ENCODE measurements around the gene EMP3. TPM values are rescaled to one million over a fixed set of nuclear protein-coding genes. Genes with fewer than 3 reads are reported as not detected.
"Not testable (repeated sequence)": the region's sequence is repeated elsewhere in the genome, so short reads cannot be mapped to it uniquely, and the experiment has no call there.

Gene EMP3
- total RNA-seq, 1 donor from 2014 or later, result 23.1 TPM

GRCh38 chr19:48315712-48316111, 9.6 kb upstream of the EMP3 start:
- TF ChIP-seq, protein P1, sequence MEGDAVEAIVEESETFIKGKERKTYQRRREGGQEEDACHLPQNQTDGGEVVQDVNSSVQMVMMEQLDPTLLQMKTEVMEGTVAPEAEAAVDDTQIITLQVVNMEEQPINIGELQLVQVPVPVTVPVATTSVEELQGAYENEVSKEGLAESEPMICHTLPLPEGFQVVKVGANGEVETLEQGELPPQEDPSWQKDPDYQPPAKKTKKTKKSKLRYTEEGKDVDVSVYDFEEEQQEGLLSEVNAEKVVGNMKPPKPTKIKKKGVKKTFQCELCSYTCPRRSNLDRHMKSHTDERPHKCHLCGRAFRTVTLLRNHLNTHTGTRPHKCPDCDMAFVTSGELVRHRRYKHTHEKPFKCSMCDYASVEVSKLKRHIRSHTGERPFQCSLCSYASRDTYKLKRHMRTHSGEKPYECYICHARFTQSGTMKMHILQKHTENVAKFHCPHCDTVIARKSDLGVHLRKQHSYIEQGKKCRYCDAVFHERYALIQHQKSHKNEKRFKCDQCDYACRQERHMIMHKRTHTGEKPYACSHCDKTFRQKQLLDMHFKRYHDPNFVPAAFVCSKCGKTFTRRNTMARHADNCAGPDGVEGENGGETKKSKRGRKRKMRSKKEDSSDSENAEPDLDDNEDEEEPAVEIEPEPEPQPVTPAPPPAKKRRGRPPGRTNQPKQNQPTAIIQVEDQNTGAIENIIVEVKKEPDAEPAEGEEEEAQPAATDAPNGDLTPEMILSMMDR (conservative IDR thresholded peaks at IDR 0.05; ENCODE audit: low read depth, low read length), result no peak
- DNase-seq (ENCODE audit: low read depth), result no peak
- no peak overlapping the region for H3K4me3 ChIP-seq (ENCODE audit: low read depth, low read length)

- DNase-seq (ENCODE audit: low read depth), result not testable (repeated sequence)
These were observed 7.7 kb upstream of the EMP3 start for GRCh38 chr19:48317708-48317960.

GRCh38 chr19:48318286-48318987, 6.9 kb upstream of the EMP3 start:
- TF ChIP-seq, protein P1 (conservative IDR thresholded peaks at IDR 0.05; ENCODE audit: low read depth, low read length), result no peak
- H3K4me3 ChIP-seq (ENCODE audit: low read depth, low read length), result no peak overlapping the region
- no peak for DNase-seq (ENCODE audit: low read depth)

More at GRCh38 chr19:48317708-48317960, 7.7 kb upstream of the EMP3 start:
- H3K4me3 ChIP-seq (ENCODE audit: low read depth, low read length), result not testable (repeated sequence)

DNA sequence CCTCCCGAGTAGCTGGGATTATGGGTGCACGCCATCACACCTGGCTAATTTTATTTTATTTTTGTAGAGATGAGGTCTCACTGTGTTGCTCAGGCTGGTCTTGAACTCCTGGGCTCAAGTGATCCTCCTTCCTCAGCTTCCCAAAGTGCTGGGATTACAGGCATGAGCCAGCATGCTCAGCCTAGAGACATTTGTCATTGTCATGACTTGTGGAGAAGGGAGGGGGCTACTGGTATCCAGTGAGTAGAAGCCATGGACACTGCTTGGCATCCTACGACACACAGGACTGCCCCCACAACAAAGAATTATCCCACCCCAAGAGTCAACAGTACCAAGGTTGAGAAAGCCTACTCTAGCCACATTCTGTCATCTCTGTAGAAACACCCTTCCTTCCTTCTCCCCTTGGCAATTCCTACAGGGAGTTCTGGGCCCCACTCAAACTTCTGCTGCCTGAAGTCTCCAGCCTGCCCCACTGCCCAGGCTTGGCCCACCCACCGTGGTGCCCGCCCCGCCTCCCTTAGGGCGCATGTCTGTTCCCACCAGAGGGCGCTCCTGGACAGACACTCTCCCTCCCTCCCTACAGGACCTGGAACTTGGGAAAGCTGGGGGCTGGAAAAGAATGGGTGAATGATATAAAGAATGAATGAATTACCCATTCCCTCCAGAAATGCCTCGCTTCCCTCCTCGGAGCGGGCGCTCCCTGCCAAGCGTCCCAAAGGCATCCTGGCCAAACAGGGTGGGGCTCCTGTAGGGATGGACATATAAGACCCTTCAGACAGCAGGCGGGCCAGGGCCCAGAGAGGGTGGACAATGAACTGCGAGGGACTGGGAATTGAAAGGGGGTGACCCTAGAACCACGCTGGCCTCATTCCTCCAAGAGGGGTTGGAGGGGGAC, 5.5 kb upstream of the EMP3 start:
- DNase-seq (ENCODE audit: low read depth), result no peak
- H3K4me3 ChIP-seq (ENCODE audit: low read depth, low read length), result no peak overlapping the region
- TF ChIP-seq, protein P1 (conservative IDR thresholded peaks at IDR 0.05; ENCODE audit: low read depth, low read length), result peak; percentile 86

DNA sequence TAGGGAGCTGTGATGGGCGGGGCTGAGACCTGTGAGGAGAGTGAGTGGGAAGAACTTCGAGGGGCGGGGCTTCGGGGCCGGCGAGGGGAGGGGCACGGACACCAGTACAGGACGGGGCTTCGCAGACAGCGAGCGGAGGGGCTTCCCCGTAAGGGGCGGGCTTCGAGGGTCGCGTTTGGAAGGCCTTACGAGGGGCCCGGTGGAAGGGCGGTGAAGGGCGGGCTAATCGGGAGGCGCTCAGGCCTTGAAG, 4.1 kb upstream of the EMP3 start:
- H3K4me3 ChIP-seq (ENCODE audit: low read depth, low read length), result peak overlapping the region; percentile 65
- TF ChIP-seq, protein P1 (conservative IDR thresholded peaks at IDR 0.05; ENCODE audit: low read depth, low read length), result no peak
- no peak for DNase-seq (ENCODE audit: low read depth)

DNA sequence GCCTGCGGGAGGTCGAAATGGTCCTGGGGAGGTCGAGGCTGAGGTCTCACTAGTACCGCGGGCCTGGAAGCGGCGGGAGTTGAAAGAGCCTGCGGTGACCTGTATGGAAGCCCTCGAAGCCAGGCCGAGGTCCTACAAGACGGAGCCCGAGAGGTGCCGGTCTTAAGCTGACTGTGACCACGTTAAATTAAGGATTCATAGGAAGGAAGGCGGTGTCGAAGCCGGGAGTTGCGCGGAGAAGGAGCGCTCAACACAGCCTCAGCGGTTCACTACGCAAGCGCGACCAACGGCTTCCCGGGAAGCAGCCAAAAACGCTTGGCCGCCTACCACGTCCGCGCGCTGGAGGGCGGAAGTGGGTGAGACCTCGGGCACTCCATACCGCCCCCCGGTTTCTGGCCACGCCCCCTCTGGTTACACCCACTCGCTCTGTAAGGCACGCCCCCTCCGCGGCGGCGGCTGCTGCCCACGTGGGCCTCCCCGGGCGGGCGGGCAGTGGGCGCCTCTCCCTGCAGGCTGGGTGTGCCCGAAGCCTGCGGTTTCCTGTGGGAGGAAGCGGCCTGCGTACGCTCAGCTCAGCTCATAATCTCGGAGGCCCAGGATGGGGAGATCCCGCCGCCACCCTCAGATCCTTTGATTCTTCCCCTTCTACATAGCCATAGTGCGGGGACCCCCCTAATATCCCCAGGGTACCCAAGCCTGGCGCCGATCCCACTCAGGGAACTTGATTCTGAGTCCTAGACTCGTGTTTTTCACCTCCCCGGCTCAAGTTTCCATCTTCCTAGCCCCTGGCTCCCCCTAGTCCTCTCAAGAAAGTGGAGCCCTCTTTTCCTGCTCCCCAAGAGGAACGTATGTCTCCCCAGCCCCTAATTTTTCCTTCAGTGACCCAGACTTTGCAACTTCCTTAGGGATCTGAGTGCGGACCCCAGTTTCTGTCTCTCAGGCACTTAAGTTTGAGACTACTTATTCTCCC, 3.4 kb upstream of the EMP3 start:
- peak; percentile 58 for DNase-seq (ENCODE audit: low read depth)
- H3K4me3 ChIP-seq (ENCODE audit: low read depth, low read length), result peak overlapping the region; percentile 65
- TF ChIP-seq, protein P1 (conservative IDR thresholded peaks at IDR 0.05; ENCODE audit: low read depth, low read length), result no peak
